Measurements from ENCODE around the gene PIGM.

DNA sequence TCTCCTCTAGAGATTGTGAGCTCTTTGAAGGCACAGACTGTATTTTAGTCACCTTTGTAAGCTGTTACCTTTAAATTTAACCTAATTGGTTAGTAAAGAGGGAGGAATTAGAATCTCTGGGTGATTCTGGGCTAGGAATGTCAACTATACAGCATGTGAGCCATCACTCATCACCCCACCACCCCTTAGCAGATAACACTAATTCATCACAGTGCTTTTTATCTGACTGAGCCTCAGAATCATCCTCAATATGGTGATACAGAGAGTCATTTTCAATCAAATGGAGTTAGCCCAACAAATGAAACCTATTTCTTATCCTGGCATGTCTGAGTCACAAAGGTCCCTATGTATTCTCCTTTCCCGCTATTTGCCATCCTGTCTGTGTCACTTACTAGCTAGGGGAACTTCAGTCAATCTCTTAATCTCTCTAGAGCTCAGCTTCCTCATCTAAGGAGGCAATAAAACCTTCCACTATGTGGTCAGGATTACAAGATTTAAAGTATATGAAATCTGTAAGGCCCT lies 24.9 kb upstream of the PIGM start:
- no peak for TF ChIP-seq EZH2 (IDR thresholded peaks at IDR 0.05; ENCODE audit: borderline replicate concordance, low read depth, low read length, poor library complexity, severe bottlenecking)
- TF ChIP-seq, protein P1, sequence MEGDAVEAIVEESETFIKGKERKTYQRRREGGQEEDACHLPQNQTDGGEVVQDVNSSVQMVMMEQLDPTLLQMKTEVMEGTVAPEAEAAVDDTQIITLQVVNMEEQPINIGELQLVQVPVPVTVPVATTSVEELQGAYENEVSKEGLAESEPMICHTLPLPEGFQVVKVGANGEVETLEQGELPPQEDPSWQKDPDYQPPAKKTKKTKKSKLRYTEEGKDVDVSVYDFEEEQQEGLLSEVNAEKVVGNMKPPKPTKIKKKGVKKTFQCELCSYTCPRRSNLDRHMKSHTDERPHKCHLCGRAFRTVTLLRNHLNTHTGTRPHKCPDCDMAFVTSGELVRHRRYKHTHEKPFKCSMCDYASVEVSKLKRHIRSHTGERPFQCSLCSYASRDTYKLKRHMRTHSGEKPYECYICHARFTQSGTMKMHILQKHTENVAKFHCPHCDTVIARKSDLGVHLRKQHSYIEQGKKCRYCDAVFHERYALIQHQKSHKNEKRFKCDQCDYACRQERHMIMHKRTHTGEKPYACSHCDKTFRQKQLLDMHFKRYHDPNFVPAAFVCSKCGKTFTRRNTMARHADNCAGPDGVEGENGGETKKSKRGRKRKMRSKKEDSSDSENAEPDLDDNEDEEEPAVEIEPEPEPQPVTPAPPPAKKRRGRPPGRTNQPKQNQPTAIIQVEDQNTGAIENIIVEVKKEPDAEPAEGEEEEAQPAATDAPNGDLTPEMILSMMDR (conservative IDR thresholded peaks at IDR 0.05; ENCODE audit: low read depth, low read length) = no peak

All from A673 (cell line).